Head of caudate nucleus (tissue), 42 donors: ENCODE results near the gene MORC3.
"Not testable (repeated sequence)": the region's sequence is repeated elsewhere in the genome, so short reads cannot be mapped to it uniquely, and the experiment has no call there.

Experiments used
- DNase-seq, 42 donors: peaks; one replicate each; pipeline versions ENCODE4 v3.0.0 to v3.0.0-alpha.2; 2020 to 2021; ENCODE audit warnings: mixed read lengths in 7 of 42
- intact Hi-C: fragments of 100-400 bp; cut with DNase I; formaldehyde crosslinking; loops from one replicate; pipeline ENCODE4 v1.15.0; 2022

Gene MORC3

DNA sequence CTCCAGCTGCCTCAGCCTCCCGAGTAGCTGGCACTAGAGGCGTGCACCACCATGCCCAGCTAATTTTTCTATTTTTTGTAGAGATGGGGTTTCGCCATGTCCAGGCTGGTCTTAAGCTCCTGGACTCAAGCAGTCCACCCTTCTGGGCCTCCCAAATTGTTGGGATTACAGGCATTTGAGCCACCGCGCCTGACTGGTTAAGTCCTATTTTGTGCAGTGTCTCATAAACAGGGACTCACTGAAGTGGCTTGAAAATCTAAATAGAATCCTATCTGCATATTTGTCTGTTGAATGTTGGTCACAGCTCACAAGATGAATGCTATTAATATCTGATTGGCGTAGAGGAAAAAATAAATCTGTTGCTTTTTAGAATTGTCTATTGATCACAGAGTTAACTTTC lies 59.3 kb downstream of the MORC3 start:
- intact Hi-C loops = no loop called here
- DNase-seq = no peak

GRCh38 chr21:36381841-36382589 lies 62.0 kb downstream of the MORC3 start:
- DNase-seq = no peak
- intact Hi-C loops = no loop called here

- intact Hi-C loops, DNase-seq: not testable (repeated sequence)
Measured at GRCh38 chr21:36382722-36383121, 62.7 kb downstream of the MORC3 start.

DNA sequence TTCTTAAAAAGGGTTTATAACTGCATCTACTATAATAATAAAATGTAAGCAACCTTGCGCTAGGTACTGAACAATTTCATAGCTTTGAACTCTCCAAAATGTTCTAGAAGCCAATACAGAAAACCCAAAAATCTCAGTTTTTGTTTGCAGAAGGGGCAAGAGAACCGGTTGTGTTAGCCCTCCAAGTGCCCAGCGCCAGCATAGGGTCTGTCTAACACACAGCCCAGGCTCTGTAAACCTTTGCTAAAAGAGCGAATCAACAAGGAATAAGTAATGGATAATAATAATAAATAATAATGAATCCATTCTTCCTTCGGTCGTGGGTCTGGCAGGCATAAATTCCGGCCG lies 64.9 kb downstream of the MORC3 start:
- DNase-seq = no peak
- intact Hi-C loops = no loop called here

- peak; percentile 40 to 90 (median 76) for DNase-seq
Measured at GRCh38 chr21:36385233-36386030, 65.4 kb downstream of the MORC3 start, which contains the start of gene CHAF1B. Gene CHAF1B (plus strand): TSS chr21:36385392. CDS start chr21:36386137, 745 bp downstream.

GRCh38 chr21:36386031-36386642 lies 66.1 kb downstream of the MORC3 start:
- intact Hi-C loops = no loop called here
- DNase-seq = no peak

More at GRCh38 chr21:36385233-36386030, 65.4 kb downstream of the MORC3 start, which contains the start of gene CHAF1B:
- intact Hi-C loops = no loop called here

- intact Hi-C loops = no loop called here
Measured at GRCh38 chr21:36388096-36388495, 68.1 kb downstream of the MORC3 start.

DNA sequence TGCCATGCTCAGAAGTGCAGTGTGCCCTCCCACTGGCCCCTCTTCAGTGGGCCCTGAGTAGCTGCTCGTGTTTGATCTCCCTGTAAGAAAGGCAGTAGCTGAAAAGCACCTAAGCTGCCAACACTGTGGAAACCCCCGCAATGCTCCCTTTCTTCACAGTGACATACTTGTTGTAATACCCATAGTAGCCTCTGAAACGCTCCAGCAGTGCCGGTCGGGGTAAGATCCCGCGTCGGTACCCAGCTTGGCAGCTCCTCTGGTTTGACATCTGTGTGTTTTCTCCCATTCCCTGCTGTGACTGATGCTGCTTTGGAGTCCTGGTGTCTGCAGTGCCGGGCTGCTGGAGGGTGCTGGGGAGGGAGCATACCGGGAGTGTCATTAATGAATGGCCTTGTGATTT lies 68.8 kb downstream of the MORC3 start:
- intact Hi-C loops = no loop called here
- peak in 27 of 42 donors; percentile 5 to 66 (median 31) for DNase-seq

More at GRCh38 chr21:36388096-36388495, 68.1 kb downstream of the MORC3 start:
- DNase-seq = no peak

DNA sequence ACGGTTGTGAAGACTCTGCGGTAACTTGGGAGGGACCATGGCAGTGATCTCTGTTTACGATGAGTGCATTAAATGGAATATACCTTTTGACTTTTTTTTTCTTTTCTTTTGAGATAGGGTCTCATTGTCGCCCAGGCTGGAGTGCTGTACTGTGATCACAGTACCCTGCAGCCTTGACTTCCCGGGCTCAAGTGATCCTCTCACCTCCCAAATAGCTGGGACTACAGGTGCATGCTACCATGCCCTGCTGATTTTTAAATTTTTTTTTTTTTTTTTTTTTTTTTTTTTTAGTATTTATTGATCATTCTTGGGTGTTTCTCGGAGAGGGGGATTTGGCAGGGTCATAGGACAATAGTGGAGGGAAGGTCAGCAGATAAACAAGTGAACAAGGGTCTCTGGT lies 71.7 kb downstream of the MORC3 start:
- intact Hi-C loops, DNase-seq: not testable (repeated sequence)

GRCh38 chr21:36395353-36396111 lies 75.5 kb downstream of the MORC3 start:
- intact Hi-C loops = no loop called here
- peak in 1 of 42 donors; percentile 28 for DNase-seq

DNA sequence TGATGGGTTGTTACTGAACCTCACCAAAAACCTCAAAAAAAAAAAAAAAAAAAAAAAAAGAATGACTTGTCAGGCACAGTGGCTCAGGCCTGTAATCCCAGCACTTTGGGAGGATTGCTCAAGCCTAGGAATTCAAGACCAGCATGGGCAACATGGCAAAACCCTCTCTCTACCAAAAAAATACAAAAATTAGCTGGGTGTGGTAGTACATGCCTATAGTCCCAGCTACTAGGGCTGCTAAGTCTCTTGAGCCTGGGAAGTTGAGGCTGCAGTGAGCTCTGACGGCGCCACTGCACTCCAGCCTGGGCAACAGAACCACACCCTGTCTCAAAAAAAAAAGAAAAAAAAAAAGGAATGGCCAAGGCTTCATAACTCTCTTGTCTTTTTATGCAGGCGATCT lies 76.3 kb downstream of the MORC3 start:
- intact Hi-C loops = no loop called here
- peak in 1 of 42 donors; percentile 13 for DNase-seq

- DNase-seq = peak in 1 of 42 donors; percentile 33
- intact Hi-C loops = no loop called here
Measured at GRCh38 chr21:36396971-36397370, 77.0 kb downstream of the MORC3 start.

- peak in 1 of 42 donors; percentile 4 for DNase-seq
- intact Hi-C loops = no loop called here
Measured at GRCh38 chr21:36397606-36398005, 77.6 kb downstream of the MORC3 start.

- intact Hi-C loops = not testable (repeated sequence)
- peak in 1 of 42 donors; percentile 8 for DNase-seq
Measured at GRCh38 chr21:36399736-36400135, 79.7 kb downstream of the MORC3 start.

DNA sequence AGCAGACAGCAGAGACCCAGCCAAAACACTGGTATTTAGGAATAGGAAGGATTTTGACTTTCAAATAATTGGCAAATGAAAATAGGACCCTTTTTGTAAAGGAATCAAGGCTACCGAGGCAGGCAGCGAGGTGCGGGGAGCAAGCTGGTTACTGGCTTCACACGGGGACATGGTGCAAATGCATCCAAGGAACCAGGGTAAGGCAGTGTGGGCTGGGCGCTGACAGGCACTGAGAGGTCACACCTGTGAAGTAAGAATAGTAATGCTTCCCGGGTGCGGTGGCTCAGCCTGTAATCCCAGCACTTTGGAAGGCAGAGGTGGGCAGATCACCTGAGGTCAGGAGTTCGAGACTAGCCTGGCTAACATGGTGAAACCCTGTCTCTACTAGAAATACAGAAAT lies 80.7 kb downstream of the MORC3 start:
- peak in 1 of 42 donors; percentile 27 for DNase-seq
- intact Hi-C loops = no loop called here

DNA sequence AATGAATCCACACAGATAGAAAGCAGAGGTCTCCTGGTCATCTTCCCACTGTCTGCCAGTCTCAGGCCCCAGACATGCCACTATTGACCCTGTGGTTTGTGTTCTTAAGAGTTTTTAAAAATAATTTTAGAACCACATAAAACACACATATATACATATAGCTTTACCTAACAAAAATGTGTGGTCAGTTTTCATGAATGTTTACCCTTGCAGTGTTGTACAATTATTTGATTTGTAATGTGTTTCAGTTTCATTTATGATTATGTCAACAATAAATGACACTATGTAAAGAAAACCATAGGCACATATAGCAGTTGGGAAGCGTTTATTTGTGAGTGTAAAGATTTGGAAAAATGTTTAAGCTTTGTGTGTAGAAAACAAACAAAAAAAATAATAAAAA lies 82.3 kb downstream of the MORC3 start:
- intact Hi-C loops = no loop called here

DNA sequence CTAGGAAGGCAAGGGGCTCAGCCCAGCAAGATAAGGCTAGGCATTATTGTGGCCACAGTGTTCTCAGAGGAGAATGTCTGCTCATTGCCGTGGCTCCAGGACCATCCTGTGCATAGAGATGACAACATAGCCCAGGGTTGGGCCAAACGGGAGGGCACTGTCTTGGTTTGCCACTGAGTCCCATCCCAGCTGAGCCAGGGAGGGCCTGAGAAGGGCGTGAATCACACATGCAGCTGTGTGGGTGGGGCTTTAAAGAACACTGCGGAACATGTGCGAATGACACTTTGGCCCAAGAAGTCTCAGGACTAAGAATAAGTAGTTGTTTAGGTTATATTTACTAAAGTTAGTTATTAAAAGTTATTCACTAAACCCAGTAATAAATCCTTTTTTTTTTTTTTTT lies 83.7 kb downstream of the MORC3 start:
- intact Hi-C loops = no loop called here
- DNase-seq = no peak

More for the DNA sequence above, 82.3 kb downstream of the MORC3 start:
- DNase-seq = no peak

DNA sequence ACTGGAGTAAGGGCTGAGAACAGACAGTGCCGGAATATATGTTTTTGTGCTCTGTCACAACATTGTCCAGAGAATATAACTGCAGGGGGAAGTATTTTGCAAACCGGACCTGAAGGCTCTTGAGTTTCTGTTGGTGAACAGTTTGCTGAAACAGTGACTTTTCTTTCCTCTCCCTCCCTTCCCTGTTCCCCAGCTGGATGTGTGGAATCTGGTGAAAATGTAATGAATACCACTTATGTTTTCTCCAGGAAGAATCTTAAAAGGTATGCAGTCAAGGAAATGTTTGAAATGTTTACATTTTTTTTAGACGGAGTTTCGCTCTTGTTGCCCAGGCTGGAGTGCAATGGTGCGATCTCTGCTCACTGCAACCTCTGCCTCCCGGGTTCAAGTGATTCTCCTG lies 88.6 kb downstream of the MORC3 start:
- intact Hi-C loops = no loop called here
- no peak for DNase-seq

- DNase-seq = no peak
- intact Hi-C loops = no loop called here
Measured at GRCh38 chr21:36411301-36411700, 91.3 kb downstream of the MORC3 start.
